ENCODE measurements around the gene ARHGAP22. TPM values are rescaled to one million over a fixed set of nuclear protein-coding genes. Genes with fewer than 3 reads are reported as not detected.

The ARHGAP22 gene
- total RNA-seq, 2 experiments from 2014 or later = not detected

- Histone ChIP-seq H3K27ac (ENCODE audit: low read depth in 1 of 2, low read length in 2 of 2) (no peak overlapping the region), H3K9me3 (ENCODE audit: control insufficient read depth in 1 of 2, insufficient read depth in 1 of 2, low read length in 2 of 2) (peaks cover 0 to 6% of the 10 kb centered on the region in 2 experiments), H3K27me3 (ENCODE audit: control insufficient read depth in 1 of 2, insufficient read depth in 2 of 2, low read length in 2 of 2) (no peaks in the 10 kb centered on the region), H3K36me3 (ENCODE audit: insufficient read depth, low read length) (no peaks in the 10 kb centered on the region), H3K4me3 (ENCODE audit: low read length) (no peak overlapping the region), H3K4me1 (ENCODE audit: insufficient read depth, low read length) (peaks cover 15% of the 10 kb centered on the region)
- ChIA-PET POLR2A (no interaction called here), CTCF (no interaction called here)
- H3K9me3 Mint-ChIP-seq = no peaks in the 10 kb centered on the region
- intact Hi-C loops (cut with DNase I, micrococcal nuclease) = no loop called here
- no peak for TF ChIP-seq CTCF (IDR thresholded peaks at IDR 0.05)
- ATAC-seq (ENCODE audit: poor library complexity) = no peak
- no peak for DNase-seq
- H3K27ac Mint-ChIP-seq = no peak overlapping the region
- no peak overlapping the region for H3K4me3 Mint-ChIP-seq
- H3K36me3 Mint-ChIP-seq (ENCODE audit: low read depth) = no peaks in the 10 kb centered on the region
- peaks cover 21% of the 10 kb centered on the region for H3K27me3 Mint-ChIP-seq
- peaks cover 16% of the 10 kb centered on the region for H3K4me1 Mint-ChIP-seq (ENCODE audit: low read depth)
Observed at GRCh38 chr10:48494611-48495010, 110.3 kb downstream of the ARHGAP22 start.

GRCh38 chr10:48494073-48494472, 110.8 kb downstream of the ARHGAP22 start:
- H3K36me3 Mint-ChIP-seq (ENCODE audit: low read depth) = no peaks in the 10 kb centered on the region
- Histone ChIP-seq H3K27me3 (ENCODE audit: control insufficient read depth in 1 of 2, insufficient read depth in 2 of 2, low read length in 2 of 2) (no peaks in the 10 kb centered on the region), H3K9me3 (ENCODE audit: control insufficient read depth in 1 of 2, insufficient read depth in 1 of 2, low read length in 2 of 2) (peaks cover 0 to 6% of the 10 kb centered on the region in 2 experiments), H3K4me3 (ENCODE audit: low read length) (no peak overlapping the region), H3K4me1 (ENCODE audit: insufficient read depth, low read length) (peaks cover 15% of the 10 kb centered on the region), H3K27ac (ENCODE audit: low read depth in 1 of 2, low read length in 2 of 2) (no peak overlapping the region), H3K36me3 (ENCODE audit: insufficient read depth, low read length) (no peaks in the 10 kb centered on the region)
- H3K4me3 Mint-ChIP-seq = no peak overlapping the region
- CTCF ChIA-PET = no interaction called here
- peaks cover 21% of the 10 kb centered on the region for H3K27me3 Mint-ChIP-seq
- POLR2A ChIA-PET = no interaction called here
- ATAC-seq (ENCODE audit: poor library complexity) (no peak), DNase-seq (no peak)
- no peak overlapping the region for H3K27ac Mint-ChIP-seq
- intact Hi-C loops (cut with DNase I, micrococcal nuclease) = no loop called here
- H3K4me1 Mint-ChIP-seq (ENCODE audit: low read depth) = peaks cover 16% of the 10 kb centered on the region
- H3K9me3 Mint-ChIP-seq = no peaks in the 10 kb centered on the region
- no peak for TF ChIP-seq CTCF (IDR thresholded peaks at IDR 0.05)

- H3K9me3 Mint-ChIP-seq = no peaks in the 10 kb centered on the region
- intact Hi-C loops (cut with DNase I, micrococcal nuclease) = no loop called here
- POLR2A ChIA-PET = no interaction called here
- no peak overlapping the region for H3K4me3 Mint-ChIP-seq
- Histone ChIP-seq H3K36me3 (ENCODE audit: insufficient read depth, low read length) (no peaks in the 10 kb centered on the region), H3K9me3 (ENCODE audit: control insufficient read depth in 1 of 2, insufficient read depth in 1 of 2, low read length in 2 of 2) (peaks cover 0 to 6% of the 10 kb centered on the region in 2 experiments), H3K4me1 (ENCODE audit: insufficient read depth, low read length) (peaks cover 15% of the 10 kb centered on the region), H3K27me3 (ENCODE audit: control insufficient read depth in 1 of 2, insufficient read depth in 2 of 2, low read length in 2 of 2) (no peaks in the 10 kb centered on the region), H3K4me3 (ENCODE audit: low read length) (no peak overlapping the region), H3K27ac (ENCODE audit: low read depth in 1 of 2, low read length in 2 of 2) (no peak overlapping the region)
- peak in 2 of 14 experiments; percentile 22 to 34 for DNase-seq
- TF ChIP-seq CTCF (IDR thresholded peaks at IDR 0.05) = no peak
- H3K36me3 Mint-ChIP-seq (ENCODE audit: low read depth) = no peaks in the 10 kb centered on the region
- H3K27ac Mint-ChIP-seq = no peak overlapping the region
- H3K27me3 Mint-ChIP-seq = peaks cover 18% of the 10 kb centered on the region
- ATAC-seq (ENCODE audit: poor library complexity) = no peak
- H3K4me1 Mint-ChIP-seq (ENCODE audit: low read depth) = peaks cover 16% of the 10 kb centered on the region
- CTCF ChIA-PET = no interaction called here
Observed at GRCh38 chr10:48493083-48493871, 111.6 kb downstream of the ARHGAP22 start.
